Measurements from ENCODE around the gene NAT8L.

GRCh38 chr4:2083116-2083825 lies 24.1 kb downstream of the NAT8L start:
- TF ChIP-seq POLR2AphosphoS5 (IDR thresholded peaks at IDR 0.05) (no peak), POLR2A (IDR thresholded peaks at IDR 0.05) (no peak)
- TF ChIP-seq, protein P1, sequence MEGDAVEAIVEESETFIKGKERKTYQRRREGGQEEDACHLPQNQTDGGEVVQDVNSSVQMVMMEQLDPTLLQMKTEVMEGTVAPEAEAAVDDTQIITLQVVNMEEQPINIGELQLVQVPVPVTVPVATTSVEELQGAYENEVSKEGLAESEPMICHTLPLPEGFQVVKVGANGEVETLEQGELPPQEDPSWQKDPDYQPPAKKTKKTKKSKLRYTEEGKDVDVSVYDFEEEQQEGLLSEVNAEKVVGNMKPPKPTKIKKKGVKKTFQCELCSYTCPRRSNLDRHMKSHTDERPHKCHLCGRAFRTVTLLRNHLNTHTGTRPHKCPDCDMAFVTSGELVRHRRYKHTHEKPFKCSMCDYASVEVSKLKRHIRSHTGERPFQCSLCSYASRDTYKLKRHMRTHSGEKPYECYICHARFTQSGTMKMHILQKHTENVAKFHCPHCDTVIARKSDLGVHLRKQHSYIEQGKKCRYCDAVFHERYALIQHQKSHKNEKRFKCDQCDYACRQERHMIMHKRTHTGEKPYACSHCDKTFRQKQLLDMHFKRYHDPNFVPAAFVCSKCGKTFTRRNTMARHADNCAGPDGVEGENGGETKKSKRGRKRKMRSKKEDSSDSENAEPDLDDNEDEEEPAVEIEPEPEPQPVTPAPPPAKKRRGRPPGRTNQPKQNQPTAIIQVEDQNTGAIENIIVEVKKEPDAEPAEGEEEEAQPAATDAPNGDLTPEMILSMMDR (IDR thresholded peaks at IDR 0.05): no peak
